GM19238 (cell line): ENCODE data around the gene TPPP.
A peak's percentile ranks its signal among the peaks of the same experiment; 100 is the strongest.

Experiments
- DNase-seq: peaks from one replicate; pipeline ENCODE4 v3.0.0; 2011; ENCODE audit warnings: low spot score; ENCODE audit not compliant: insufficient read length

TPPP gene

DNA sequence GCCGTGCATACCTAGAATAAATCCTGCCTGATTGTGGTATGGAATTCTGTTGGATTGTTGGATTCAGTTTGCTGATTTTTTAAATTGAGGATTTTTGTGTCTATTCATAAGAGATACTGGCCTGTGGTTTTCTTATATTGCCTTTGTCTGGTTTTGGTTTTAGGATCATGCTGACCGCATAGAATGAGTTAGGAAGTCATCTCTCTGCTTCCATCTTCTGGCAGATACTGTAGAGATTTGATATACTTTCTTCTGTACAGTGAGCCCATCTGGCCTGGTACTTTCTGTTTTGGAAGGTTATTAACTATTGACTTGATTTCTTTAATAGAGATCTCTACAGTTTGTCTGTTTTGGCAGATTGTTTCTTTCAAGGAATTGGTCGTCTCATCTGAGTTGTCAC lies 66.3 kb downstream of the TPPP start:
- no peak for DNase-seq

DNA sequence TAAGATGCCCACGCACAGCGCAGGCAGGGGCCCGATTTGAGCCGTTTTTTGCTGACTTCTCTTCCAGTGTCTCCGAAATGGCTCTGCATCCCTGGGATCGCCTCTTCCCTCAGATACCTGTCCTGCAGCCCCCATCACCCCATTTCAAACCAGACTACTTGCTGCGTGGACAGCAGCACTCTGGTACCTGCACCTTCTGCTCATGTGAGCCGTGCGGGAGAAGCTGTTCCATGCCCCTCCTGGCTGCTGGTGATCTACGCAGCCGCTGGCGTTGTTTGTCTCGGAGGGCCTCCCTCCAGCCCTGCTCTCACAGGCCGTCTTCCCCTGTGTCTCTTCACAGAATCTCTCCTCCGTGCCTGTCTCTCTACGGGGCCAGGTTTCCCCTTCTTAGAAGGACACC lies 67.6 kb downstream of the TPPP start:
- no peak for DNase-seq

GRCh38 chr5:624951-625230 lies 68.3 kb downstream of the TPPP start:
- no peak for DNase-seq

GRCh38 chr5:624118-624950 lies 68.8 kb downstream of the TPPP start:
- no peak for DNase-seq

DNA sequence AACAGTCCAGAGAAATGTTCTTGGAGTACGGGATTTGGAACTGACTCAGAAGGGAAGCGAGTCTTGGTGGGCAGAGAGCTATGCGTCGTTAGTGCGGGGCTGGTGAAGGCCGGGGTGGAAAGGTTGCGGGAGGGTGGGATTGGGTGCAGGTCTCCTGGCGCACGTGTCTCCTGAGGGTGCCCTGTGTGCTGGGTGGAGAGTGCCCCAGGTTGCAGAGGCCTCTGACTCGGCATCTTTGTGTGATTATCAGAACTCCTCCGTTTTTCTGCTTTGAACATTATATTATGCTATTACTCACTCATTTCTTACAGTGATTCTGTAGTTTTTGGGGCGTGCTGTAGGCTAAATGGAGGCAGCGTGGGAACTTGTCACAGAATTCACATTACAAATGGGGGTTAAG lies 69.6 kb downstream of the TPPP start:
- no peak for DNase-seq

DNA sequence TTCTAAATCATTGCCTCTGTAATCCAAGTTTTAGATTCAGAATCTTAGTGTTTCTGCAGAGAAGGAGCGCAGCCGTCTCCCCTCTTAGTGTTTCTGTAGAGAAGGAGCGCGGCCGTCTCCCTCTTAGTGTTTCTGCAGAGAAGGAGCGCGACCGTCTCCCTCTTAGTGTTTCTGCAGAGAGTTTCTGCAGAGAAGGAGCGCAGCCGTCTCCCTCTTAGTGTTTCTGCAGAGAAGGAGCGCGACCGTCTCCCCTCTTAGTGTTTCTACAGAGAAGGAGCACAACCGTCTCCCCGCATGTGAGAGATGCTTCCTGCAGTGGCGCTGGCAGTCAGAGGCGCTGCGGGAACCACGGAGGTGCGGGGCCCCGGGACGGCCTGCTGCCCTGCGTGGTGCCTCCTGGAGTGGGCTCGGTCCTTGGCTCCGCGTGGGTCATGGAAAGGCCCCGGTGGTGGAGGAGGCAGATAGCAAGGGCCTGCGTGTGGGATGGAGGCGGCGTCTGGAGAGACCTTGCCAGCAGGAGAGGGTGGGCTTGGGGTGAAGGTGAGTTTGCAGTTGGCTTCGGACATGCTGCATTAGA lies 70.1 kb downstream of the TPPP start:
- DNase-seq: no peak

GRCh38 chr5:622359-622758 lies 70.8 kb downstream of the TPPP start:
- no peak for DNase-seq

DNA sequence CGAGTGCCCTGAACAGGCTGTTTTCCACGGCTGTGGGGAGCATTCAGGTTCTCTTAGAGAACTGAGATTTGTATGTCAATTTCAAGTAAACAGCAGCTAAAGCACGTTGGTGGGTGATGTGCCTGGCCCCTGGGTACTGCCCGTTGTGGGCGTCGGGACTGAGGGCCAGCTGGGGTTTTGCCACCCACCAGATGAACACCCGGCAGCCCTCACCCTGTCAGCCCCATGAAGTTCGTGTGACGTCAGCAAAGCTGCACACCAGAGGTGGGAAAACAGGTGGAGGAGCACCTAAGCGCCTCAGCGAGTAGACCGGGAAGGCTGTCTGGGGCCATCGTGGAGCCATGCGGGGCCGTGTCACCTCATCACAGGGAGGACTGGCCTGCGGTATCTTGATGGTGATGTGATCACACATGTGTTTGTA lies 71.8 kb downstream of the TPPP start:
- no peak for DNase-seq

DNA sequence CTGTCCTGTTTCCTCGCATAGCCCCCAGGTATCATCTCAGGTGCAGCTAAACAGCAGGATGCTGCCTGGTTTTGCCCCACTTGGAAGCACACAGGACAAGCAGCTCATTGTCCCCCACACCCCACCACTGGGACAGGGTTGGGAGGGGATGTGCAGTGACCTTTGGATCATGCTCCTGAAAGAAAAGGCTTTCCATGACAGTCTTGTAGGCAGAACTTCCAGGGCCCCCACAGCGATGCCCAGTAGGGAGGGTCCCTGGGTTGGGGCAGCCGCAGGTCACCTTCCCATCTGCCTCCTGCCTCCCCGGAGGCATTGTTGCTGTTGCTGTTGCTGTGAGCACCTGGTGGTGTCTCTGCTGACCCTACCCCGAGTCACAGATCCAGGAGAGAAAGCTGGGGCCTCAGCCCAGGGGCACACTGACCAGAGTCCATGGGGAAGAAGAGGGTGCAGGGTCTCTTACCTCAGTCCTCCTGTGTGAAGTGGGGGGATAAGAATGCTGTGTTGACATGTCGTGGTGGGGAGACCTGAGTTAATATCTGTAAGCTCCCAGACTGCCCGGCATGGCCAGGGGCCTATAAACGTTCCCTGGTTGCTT lies 72.5 kb downstream of the TPPP start:
- no peak for DNase-seq

GRCh38 chr5:620152-620551 lies 73.0 kb downstream of the TPPP start:
- no peak for DNase-seq

DNA sequence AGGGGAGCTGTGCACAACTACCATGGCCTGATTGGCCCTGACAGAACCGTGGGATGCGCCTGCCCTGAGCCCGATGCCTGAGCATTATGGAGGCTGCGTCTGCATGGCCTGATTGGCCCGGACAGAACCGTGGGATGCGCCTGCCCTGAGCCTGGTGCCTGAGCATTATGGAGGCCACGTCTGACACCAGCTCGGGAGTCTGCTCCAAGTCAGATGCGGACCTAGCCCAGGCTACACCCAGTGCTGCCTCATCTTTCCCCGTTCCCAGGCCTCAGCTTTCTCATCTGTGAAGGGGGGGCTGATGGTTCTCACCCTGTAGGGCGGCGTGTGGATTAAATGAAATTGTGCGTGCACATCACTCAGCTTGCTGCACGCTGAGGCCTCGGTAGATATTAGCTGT lies 73.7 kb downstream of the TPPP start:
- DNase-seq: no peak

DNA sequence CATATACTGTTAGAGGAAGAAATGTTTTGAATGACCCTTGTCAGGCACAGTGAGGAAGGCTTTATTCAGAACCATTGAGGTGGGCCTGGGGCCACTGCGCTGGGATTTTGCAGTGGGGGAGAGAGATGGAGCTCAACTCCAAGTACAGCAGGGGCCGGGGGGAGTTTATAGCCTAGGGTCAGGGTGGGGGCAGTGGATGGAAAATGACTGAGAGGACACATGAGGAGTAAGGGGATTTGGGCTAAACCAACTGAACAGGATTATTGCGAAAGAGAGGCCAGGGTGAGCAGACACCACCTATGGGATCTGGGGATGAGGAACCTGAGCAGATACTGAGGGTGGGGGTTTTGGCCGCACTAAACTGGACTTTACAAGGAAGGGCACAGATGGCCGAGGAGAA lies 74.7 kb downstream of the TPPP start:
- no peak for DNase-seq

DNA sequence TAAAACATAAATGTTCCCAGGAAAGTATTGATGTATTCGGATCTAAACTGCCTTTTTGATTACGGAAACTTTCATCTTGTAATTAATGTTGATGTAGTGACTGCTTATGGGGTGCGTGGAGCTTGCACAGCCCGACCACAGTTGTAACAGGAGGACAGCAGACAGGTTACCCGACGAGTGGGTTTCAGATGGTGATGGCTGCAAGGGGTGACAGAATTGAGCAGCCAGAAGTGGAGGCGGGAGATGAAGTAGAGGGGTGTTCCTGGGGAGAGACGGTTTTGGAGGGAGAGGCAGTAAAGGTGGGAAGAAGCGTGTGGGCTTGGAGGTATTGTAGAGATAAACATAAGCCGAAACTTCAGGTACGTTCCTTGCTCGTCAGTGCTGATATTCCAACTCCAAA lies 75.3 kb downstream of the TPPP start:
- no peak for DNase-seq

DNA sequence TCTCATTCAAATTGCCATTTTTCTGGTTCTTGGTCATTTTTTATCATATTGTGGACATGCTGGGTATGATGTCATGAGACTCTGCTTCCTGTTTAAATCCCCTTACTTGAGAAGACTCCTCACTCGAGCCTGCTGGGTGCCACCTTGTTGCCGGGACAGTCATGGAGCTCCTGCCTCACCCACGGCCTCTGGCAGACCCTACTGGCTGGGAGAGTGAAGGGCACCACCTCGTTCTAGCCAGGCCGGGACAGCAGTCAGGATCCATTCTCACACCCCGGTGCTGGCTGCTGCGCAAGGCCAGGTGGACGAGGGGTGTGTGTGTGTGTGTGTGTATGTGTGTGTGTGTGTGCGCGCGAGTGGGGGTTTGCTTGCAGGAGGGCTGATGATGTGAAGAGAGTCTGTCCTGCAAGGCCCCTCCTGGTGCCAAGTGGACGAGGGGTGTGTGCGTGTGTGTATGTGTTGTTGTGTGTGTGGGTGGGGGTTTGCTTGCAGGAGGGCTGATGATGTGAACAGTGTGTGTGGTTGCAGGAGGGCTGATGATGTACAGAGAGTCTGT lies 76.6 kb downstream of the TPPP start:
- no peak for DNase-seq

DNA sequence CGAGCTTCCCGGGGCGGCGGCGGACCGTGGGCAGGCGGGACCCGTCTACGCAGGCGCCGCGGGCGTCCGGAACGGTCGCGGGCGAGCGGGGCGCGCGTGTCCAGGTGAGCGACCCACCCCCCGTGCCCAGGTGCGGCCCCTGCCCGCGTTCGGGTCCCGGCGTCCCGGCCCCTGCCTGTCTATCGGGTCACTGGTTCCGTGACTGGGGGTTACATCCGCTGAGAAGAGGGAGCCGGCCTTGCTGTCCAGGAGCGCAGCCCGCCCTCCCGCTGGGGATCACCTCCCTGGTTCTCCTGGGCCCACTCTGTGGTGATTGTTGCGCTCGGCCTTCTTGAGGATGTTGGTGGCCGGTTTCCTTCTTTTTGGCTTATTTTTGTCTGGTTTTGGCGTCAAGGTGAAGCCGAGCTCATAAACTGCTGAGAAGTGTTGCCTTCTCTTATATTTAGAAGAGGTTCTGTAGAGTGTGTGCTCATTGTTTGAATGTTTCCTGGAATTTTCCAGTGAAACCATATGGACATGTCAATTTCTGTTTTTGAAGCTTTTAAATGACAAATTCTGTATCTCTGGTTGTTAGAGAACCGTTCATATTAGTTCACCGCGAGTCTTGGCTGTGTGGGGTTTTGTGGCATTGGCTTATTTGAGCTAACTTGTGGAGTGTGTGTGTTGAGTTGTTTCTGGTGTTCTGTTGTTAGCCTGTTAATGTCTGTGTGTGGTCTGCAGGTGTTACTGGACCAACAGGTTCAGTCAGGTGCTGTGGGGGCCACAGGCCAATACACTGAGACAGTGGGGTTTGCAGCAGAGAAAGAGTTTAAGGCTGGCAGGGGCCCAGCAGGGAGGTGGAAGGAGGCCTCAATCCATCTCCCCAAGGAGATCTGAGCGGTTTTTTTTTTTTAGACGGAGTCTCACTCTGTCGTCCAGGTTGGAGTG lies 80.4 kb downstream of the TPPP start:
- peak; percentile 20 for DNase-seq

DNA sequence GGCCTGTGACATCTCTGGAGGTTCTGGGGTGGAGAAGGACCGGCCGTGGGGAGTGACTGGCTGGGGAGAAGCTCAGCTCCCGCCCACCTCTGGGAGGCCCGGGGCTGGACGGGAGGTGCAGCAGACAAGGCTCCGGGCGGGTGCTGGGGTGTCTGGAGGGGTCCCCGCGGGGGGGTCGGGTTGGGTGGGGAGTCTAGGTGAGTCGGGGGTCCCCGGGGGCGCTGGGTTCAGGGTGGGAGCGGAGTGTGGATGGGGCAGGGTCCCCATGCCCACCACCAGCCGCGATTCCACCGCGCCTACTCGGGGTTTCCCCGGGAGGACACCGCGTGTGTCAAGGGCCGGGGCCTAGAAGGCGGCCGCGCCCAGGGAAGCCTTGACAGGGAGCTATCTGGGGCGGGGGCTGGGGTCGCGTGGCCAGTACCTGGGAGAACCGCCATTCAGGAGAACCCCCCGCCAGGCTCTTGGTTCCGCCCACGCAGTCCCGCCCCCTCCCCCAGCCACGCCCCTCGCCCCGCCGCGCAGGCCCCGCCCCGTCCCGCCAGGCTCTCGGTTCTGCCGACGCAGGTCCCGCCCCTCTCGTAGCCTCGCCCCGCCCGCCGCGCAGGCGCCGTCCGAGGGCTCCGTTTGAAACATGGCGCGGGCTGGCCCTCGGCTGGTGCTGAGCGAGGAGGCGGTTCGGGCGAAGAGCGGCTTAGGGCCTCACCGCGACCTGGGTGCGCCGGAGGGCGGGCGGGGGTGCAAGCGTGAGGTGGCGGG lies 81.2 kb downstream of the TPPP start, which contains the start of gene CEP72:
Gene CEP72, plus strand, starts transcription at position 610 of the 756 bp plus-strand sequence. Its CDS starts 22 bp downstream, at position 632.
- peak; percentile 93 for DNase-seq

DNA sequence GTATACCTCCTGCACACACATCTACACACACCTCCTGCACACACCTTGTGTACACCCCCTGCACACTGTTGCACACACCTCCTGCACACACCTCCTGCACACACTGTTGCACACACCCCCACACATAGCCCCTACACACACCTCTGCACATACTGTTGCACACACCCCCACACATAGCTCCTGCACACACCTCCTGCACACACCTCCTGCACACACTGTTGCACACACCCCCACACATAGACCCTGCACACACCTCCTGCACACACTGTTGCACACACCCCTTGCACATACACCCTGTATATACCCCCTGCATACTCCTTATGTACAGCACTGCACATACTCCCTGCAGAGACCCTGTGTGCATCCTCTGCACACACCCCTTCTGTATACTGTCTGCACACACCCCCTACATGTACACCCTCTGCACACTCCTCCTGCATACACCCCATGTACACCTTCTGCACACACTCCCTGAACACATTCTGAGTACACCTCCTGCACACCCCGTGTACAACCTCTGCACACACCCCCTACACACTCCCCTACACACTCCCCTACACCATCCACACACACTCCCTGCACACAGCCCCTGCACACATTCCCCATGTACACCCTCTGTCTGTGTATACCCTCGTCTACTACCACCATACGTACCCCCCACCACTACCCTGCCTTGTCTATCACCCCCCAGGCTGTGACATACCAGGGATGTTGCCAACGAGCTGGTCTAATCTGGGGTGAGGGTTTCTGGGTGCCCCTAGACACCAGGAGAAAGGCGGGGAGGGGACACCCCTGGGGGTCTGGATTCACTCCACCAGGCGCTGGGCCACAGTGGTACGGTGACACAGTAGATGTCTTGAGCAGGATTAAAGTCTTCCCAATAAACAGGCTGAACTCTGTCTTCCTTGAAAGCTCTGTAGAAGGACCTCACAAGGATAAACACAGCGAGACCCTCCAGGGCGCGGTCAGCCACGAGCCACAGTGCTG lies 82.1 kb downstream of the TPPP start:
- DNase-seq: no peak

DNA sequence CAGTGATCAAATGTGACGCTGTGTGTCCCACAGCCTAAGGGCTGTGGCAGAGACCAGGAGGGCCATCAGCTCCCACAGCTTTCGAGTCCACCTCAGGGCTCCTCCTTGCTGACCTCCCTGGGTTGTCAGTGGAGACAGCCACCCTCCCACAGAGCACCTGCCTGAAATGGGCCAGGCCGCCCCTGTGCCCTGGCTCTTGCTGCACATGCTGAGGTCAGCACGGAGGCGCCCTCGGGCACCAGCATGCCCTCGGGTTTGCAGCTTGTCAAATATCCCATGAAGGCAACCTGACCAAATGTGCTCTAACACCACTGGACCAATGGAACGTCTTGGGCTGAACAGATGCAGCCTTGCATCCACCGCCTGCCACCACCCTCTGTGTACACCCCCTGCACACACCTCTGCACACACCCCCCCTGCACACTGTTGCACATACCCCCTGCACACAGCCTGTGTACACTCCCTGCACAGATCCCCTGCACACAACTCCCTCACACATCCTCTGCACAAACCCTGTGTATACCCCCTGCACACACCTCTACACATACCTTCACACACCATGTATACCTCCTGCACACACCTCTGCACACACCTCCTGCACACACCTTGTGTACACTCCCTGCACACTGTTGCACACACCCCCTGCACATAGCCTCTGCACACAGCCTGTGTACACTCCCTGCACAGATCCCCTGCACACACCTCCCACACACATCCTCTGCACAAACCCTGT lies 83.0 kb downstream of the TPPP start:
- DNase-seq: no peak
